ENCODE results near the gene FADD.

The FADD gene

GRCh38 chr11:70240337-70240736 is 37.2 kb downstream of the FADD start:
- no peak for DNase-seq

GRCh38 chr11:70241709-70242108 is 38.6 kb downstream of the FADD start:
- no peak for DNase-seq

GRCh38 chr11:70242885-70243284 is 39.8 kb downstream of the FADD start:
- no peak for DNase-seq

GRCh38 chr11:70243912-70244652 is 41.0 kb downstream of the FADD start:
- peak; percentile 30 for DNase-seq

- peak; percentile 70 for DNase-seq
Measured at GRCh38 chr11:70244698-70245097, 41.6 kb downstream of the FADD start.

- DNase-seq, result no peak
Measured at GRCh38 chr11:70246196-70246595, 43.1 kb downstream of the FADD start.

GRCh38 chr11:70247042-70247709 is 44.1 kb downstream of the FADD start:
- DNase-seq, result no peak

GRCh38 chr11:70247710-70248072 is 44.6 kb downstream of the FADD start:
- no peak for DNase-seq

- DNase-seq, result no peak
Measured at GRCh38 chr11:70250876-70251658, 48.0 kb downstream of the FADD start.

- no peak for DNase-seq
Measured at GRCh38 chr11:70251659-70252321, 48.7 kb downstream of the FADD start.

GRCh38 chr11:70252844-70253243 is 49.7 kb downstream of the FADD start:
- DNase-seq, result no peak

GRCh38 chr11:70255477-70256116 is 52.5 kb downstream of the FADD start:
- no peak for DNase-seq
